ENCODE measurements around the gene MLXIPL. TPM values are rescaled to one million over a fixed set of nuclear protein-coding genes. Genes with fewer than 3 reads are reported as not detected.

The MLXIPL gene
- total RNA-seq, 1 experiment from 2014 or later, result 20.6 TPM

GRCh38 chr7:73649576-73649975 lies 25.3 kb upstream of the MLXIPL start:
- Histone ChIP-seq H3K27ac (ENCODE audit: low read depth, low read length, poor library complexity, severe bottlenecking) (no peak overlapping the region), H3K36me3 (ENCODE audit: insufficient read depth, low read length, poor library complexity, severe bottlenecking) (no peaks in the 10 kb centered on the region), H3K9me3 (ENCODE audit: low read depth, low read length, poor library complexity, severe bottlenecking) (no peaks in the 10 kb centered on the region), H3K4me3 (ENCODE audit: low read depth, low read length, poor library complexity, severe bottlenecking) (no peak overlapping the region), H3K4me1 (ENCODE audit: insufficient read depth, low read length, poor library complexity, severe bottlenecking) (peaks cover 10% of the 10 kb centered on the region), H3K27me3 (replicated peaks; ENCODE audit: insufficient read depth, low read depth, low read length, poor library complexity) (peaks cover 8% of the 10 kb centered on the region)
- DNase-seq (ENCODE audit: low spot score), result no peak
- intact Hi-C loops (cut with micrococcal nuclease; ENCODE audit: unreplicated experiment), result no loop called here
- ChIA-PET CTCF (no interaction called here), POLR2A (ENCODE audit: low non-redundant PET) (no interaction called here)
- no TSS peak for BruUV-seq (replicated peaks)
- TF ChIP-seq CTCF (conservative IDR thresholded peaks at IDR 0.05; ENCODE audit: low read depth, low read length) (no peak), EZH2 (IDR thresholded peaks at IDR 0.05; ENCODE audit: borderline replicate concordance, low read depth, low read length, poor library complexity, severe bottlenecking) (no peak)

- DNase-seq (ENCODE audit: low spot score), result no peak
- Histone ChIP-seq H3K27ac (ENCODE audit: low read depth, low read length, poor library complexity, severe bottlenecking) (no peak overlapping the region), H3K9me3 (ENCODE audit: low read depth, low read length, poor library complexity, severe bottlenecking) (no peaks in the 10 kb centered on the region), H3K36me3 (ENCODE audit: insufficient read depth, low read length, poor library complexity, severe bottlenecking) (no peaks in the 10 kb centered on the region), H3K4me3 (ENCODE audit: low read depth, low read length, poor library complexity, severe bottlenecking) (peak overlapping the region; percentile 62), H3K4me1 (ENCODE audit: insufficient read depth, low read length, poor library complexity, severe bottlenecking) (peaks cover 10% of the 10 kb centered on the region), H3K27me3 (replicated peaks; ENCODE audit: insufficient read depth, low read depth, low read length, poor library complexity) (peaks cover 8% of the 10 kb centered on the region)
- CTCF ChIA-PET, result no interaction called here
- intact Hi-C loops (cut with micrococcal nuclease; ENCODE audit: unreplicated experiment), result loop anchor here (1.0 kb wide), 1 partner anchor 12 kb away; no protein-coding TSS in a partner anchor
- no TSS peak for BruUV-seq (replicated peaks)
- TF ChIP-seq EZH2 (IDR thresholded peaks at IDR 0.05; ENCODE audit: borderline replicate concordance, low read depth, low read length, poor library complexity, severe bottlenecking) (no peak), CTCF (conservative IDR thresholded peaks at IDR 0.05; ENCODE audit: low read depth, low read length) (no peak)
- POLR2A ChIA-PET (ENCODE audit: low non-redundant PET), result no interaction called here
These were observed 24.4 kb upstream of the MLXIPL start for GRCh38 chr7:73648593-73649332.

- intact Hi-C loops (cut with micrococcal nuclease; ENCODE audit: unreplicated experiment), result loop anchor here (1.0 kb wide), 1 partner anchor 12 kb away; no protein-coding TSS in a partner anchor
- Histone ChIP-seq H3K27ac (ENCODE audit: low read depth, low read length, poor library complexity, severe bottlenecking) (no peak overlapping the region), H3K4me1 (ENCODE audit: insufficient read depth, low read length, poor library complexity, severe bottlenecking) (peaks cover 10% of the 10 kb centered on the region), H3K9me3 (ENCODE audit: low read depth, low read length, poor library complexity, severe bottlenecking) (no peaks in the 10 kb centered on the region), H3K27me3 (replicated peaks; ENCODE audit: insufficient read depth, low read depth, low read length, poor library complexity) (peaks cover 8% of the 10 kb centered on the region), H3K36me3 (ENCODE audit: insufficient read depth, low read length, poor library complexity, severe bottlenecking) (no peaks in the 10 kb centered on the region), H3K4me3 (ENCODE audit: low read depth, low read length, poor library complexity, severe bottlenecking) (peak overlapping the region; percentile 62)
- ChIA-PET POLR2A (ENCODE audit: low non-redundant PET) (no interaction called here), CTCF (no interaction called here)
- no TSS peak for BruUV-seq (replicated peaks)
- no peak for DNase-seq (ENCODE audit: low spot score)
- TF ChIP-seq EZH2 (IDR thresholded peaks at IDR 0.05; ENCODE audit: borderline replicate concordance, low read depth, low read length, poor library complexity, severe bottlenecking) (no peak), CTCF (conservative IDR thresholded peaks at IDR 0.05; ENCODE audit: low read depth, low read length) (peak; percentile 16; the same call in 1 of the 2 replicates)
These were observed 23.6 kb upstream of the MLXIPL start for GRCh38 chr7:73647725-73648592.
